Measurements from ENCODE around the gene FAM149B1.
A peak's percentile ranks its signal among the peaks of the same experiment; 100 is the strongest.

FAM149B1 gene

DNA sequence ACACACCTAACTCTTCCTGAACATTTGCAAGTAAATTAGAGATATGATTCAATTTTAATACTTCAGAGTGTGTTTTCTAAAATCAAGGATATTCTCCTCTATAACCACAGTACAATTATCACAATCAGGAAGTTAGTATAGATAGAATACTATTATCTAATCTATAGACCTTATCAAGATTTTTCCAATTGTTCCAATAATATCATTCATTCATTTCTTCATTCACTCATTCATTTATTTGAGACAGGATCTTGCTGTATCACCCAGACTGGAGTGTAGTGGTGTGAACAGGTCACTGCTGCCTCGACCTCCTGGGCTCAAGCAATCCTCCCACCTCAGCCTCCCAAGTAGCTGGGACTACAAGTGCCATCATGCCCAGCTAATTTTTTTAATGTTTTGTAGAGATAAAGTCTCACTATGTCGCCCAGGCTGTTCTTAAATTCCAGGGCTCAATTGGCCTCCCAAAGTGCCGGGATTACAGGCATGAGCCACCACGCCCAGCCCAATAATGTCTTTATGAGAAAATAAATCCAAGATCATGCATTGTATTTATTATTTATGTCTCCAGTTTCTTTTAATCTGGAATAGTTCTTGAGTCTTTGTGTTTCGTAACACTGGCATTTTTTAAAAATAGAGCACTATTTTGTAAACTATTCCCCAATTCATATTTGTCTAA is 95.1 kb downstream of the FAM149B1 start:
- no peak for DNase-seq (ENCODE audit: low read depth, low spot score)
- H3K27ac ChIP-seq = peak overlapping the region; percentile 87

GRCh38 chr10:73263693-73264347 is 95.9 kb downstream of the FAM149B1 start:
- H3K27ac ChIP-seq = peak overlapping the region; percentile 87
- no peak for DNase-seq (ENCODE audit: low read depth, low spot score)

- DNase-seq (ENCODE audit: low read depth, low spot score) = no peak
- peak overlapping the region; percentile 87 for H3K27ac ChIP-seq
Observed at GRCh38 chr10:73264423-73264822, 96.5 kb downstream of the FAM149B1 start.

DNA sequence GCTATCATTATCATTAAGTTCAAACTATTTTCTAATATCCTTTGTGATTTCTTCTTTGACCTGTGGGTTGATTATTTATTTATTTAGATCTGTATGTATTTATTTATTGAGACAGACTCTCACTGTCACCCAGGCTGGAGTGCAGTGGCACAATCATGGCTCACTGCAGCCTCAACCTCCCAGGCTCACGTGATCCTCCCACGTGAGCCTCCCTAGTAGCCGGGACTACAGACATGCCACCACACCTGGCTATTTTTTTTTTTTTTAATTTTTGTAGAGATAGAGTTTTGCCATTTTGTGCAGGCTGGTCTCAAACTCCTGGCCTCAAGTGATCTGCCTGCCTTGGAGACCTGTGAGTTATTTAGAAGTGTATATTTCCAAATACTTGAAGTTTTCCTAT is 113.2 kb downstream of the FAM149B1 start:
- no peak overlapping the region for H3K27ac ChIP-seq
- DNase-seq (ENCODE audit: low read depth, low spot score) = no peak

- DNase-seq (ENCODE audit: low read depth, low spot score) = no peak
- no peak overlapping the region for H3K27ac ChIP-seq
Observed at GRCh38 chr10:73287441-73287840, 119.5 kb downstream of the FAM149B1 start.

DNA sequence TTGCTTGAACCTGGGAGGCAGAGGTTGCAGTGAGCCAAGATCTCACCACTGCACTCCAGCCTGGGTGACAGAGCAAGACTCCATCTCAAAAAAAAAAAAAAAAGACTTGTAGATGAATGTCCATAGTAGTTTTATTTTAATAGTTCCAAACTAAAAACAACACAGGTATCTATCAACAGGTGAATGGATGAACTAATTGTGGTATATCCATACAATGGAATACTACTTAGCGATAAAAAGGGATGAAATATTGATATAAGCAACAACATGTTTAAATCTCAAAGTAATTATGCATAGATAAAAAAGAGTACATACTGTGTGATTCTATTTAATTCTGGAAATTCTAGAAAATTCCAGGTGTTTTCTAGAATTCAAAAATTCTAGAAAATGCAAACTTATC is 122.0 kb downstream of the FAM149B1 start:
- DNase-seq (ENCODE audit: low read depth, low spot score) = no peak
- H3K27ac ChIP-seq = no peak overlapping the region

- H3K27ac ChIP-seq = no peak overlapping the region
- DNase-seq (ENCODE audit: low read depth, low spot score) = no peak
Observed at GRCh38 chr10:73293461-73293860, 125.5 kb downstream of the FAM149B1 start.

Measured in epithelial cell of prostate (primary cell).